DND-41 (cell line): ENCODE data around the gene ANKRD39.
"Not testable (repeated sequence)": the region's sequence is repeated elsewhere in the genome, so short reads cannot be mapped to it uniquely, and the experiment has no call there.

Experiments used
- EZH2 ChIP-seq: IDR thresholded peaks from 3 replicates; pipeline ENCODE4 v1.6.1; 2012; ENCODE audit warnings: borderline replicate concordance, low read depth, mild to moderate bottlenecking, moderate library complexity, low read length, inconsistent platforms; ENCODE audit not compliant: severe bottlenecking
- TF ChIP-seq, protein P1 (sequence below): IDR thresholded peaks from 2 replicates; pipeline ENCODE4 v1.5.1; 2012; ENCODE audit warnings: borderline replicate concordance, low read length, moderate library complexity, mild to moderate bottlenecking; ENCODE audit not compliant: poor library complexity, severe bottlenecking; ENCODE audit errors: extremely low read depth

GRCh38 chr2:96889502-96889901 lies 31.7 kb upstream of the ANKRD39 start:
- TF ChIP-seq, protein P1, sequence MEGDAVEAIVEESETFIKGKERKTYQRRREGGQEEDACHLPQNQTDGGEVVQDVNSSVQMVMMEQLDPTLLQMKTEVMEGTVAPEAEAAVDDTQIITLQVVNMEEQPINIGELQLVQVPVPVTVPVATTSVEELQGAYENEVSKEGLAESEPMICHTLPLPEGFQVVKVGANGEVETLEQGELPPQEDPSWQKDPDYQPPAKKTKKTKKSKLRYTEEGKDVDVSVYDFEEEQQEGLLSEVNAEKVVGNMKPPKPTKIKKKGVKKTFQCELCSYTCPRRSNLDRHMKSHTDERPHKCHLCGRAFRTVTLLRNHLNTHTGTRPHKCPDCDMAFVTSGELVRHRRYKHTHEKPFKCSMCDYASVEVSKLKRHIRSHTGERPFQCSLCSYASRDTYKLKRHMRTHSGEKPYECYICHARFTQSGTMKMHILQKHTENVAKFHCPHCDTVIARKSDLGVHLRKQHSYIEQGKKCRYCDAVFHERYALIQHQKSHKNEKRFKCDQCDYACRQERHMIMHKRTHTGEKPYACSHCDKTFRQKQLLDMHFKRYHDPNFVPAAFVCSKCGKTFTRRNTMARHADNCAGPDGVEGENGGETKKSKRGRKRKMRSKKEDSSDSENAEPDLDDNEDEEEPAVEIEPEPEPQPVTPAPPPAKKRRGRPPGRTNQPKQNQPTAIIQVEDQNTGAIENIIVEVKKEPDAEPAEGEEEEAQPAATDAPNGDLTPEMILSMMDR, result not testable (repeated sequence)
- not testable (repeated sequence) for TF ChIP-seq EZH2
